GM18526 (cell line): ENCODE measurements around the gene PARP11.
A peak's percentile ranks its signal among the peaks of the same experiment; 100 is the strongest.

Experiments used
- POLR2A ChIP-seq: IDR thresholded peaks from 3 replicates; pipeline ENCODE4 v1.6.1; 2011; ENCODE audit not compliant: insufficient read length; ENCODE audit errors: extremely low read depth

Gene PARP11

GRCh38 chr12:3872800-3873636 lies at the start of gene PARP11:
Gene PARP11, minus strand, starts transcription at chr12:3873399. Its CDS starts 170 bp downstream, at chr12:3873229.
- TF ChIP-seq POLR2A = peak; percentile 35

GRCh38 chr12:3922033-3922432 lies 48.8 kb upstream of the PARP11 start:
- TF ChIP-seq POLR2A = no peak

- TF ChIP-seq POLR2A = no peak
Measured at GRCh38 chr12:3921526-3921925, 48.3 kb upstream of the PARP11 start.

- no peak for TF ChIP-seq POLR2A
Measured at GRCh38 chr12:3921151-3921471, 47.9 kb upstream of the PARP11 start.

GRCh38 chr12:3920351-3921150 lies 47.4 kb upstream of the PARP11 start:
- TF ChIP-seq POLR2A = no peak

GRCh38 chr12:3913278-3913677 lies 40.1 kb upstream of the PARP11 start:
- no peak for TF ChIP-seq POLR2A

GRCh38 chr12:3912863-3913262 lies 39.7 kb upstream of the PARP11 start:
- TF ChIP-seq POLR2A = no peak

GRCh38 chr12:3911409-3911808 lies 38.2 kb upstream of the PARP11 start:
- no peak for TF ChIP-seq POLR2A

- TF ChIP-seq POLR2A = no peak
Measured at GRCh38 chr12:3905664-3906063, 32.5 kb upstream of the PARP11 start.

- TF ChIP-seq POLR2A = no peak
Measured at GRCh38 chr12:3904999-3905398, 31.8 kb upstream of the PARP11 start.

GRCh38 chr12:3902921-3903320 lies 29.7 kb upstream of the PARP11 start:
- no peak for TF ChIP-seq POLR2A

GRCh38 chr12:3901116-3901515 lies 27.9 kb upstream of the PARP11 start:
- no peak for TF ChIP-seq POLR2A

- TF ChIP-seq POLR2A = no peak
Measured at GRCh38 chr12:3898756-3899155, 25.6 kb upstream of the PARP11 start.

- TF ChIP-seq POLR2A = no peak
Measured at GRCh38 chr12:3897371-3897971, 24.3 kb upstream of the PARP11 start.

GRCh38 chr12:3896801-3897351 lies 23.7 kb upstream of the PARP11 start:
- TF ChIP-seq POLR2A = no peak

- TF ChIP-seq POLR2A = no peak
Measured at GRCh38 chr12:3896356-3896755, 23.2 kb upstream of the PARP11 start.

GRCh38 chr12:3892631-3893030 lies 19.4 kb upstream of the PARP11 start:
- no peak for TF ChIP-seq POLR2A
